ENCODE measurements around the gene LLGL2. TPM values are rescaled to one million over a fixed set of nuclear protein-coding genes. Genes with fewer than 3 reads are reported as not detected.
A peak's percentile ranks its signal among the peaks of the same experiment; 100 is the strongest.

LLGL2 gene
- total RNA-seq, 1 experiment from 2014 or later, result 1.6 TPM

- no peak for DNase-seq (ENCODE audit: low spot score)
Observed at GRCh38 chr17:75549246-75550138, 24.0 kb downstream of the LLGL2 start.

- DNase-seq (ENCODE audit: low spot score), result no peak
Observed at GRCh38 chr17:75550139-75550465, 24.6 kb downstream of the LLGL2 start.

GRCh38 chr17:75551266-75551665, 25.8 kb downstream of the LLGL2 start:
- DNase-seq (ENCODE audit: low spot score), result peak; percentile 17

GRCh38 chr17:75552425-75553294, 27.2 kb downstream of the LLGL2 start:
- peak; percentile 19 for DNase-seq (ENCODE audit: low spot score)

- DNase-seq (ENCODE audit: low spot score), result no peak
Observed at GRCh38 chr17:75553295-75554110, 28.0 kb downstream of the LLGL2 start.

- DNase-seq (ENCODE audit: low spot score), result no peak
Observed at GRCh38 chr17:75555679-75556153, 30.2 kb downstream of the LLGL2 start.

GRCh38 chr17:75557075-75557851, 31.8 kb downstream of the LLGL2 start:
- peak; percentile 73 for DNase-seq (ENCODE audit: low spot score)

- DNase-seq (ENCODE audit: low spot score), result no peak
Observed at GRCh38 chr17:75557852-75558665, 32.6 kb downstream of the LLGL2 start.

- DNase-seq (ENCODE audit: low spot score), result no peak
Observed at GRCh38 chr17:75558666-75559530, 33.4 kb downstream of the LLGL2 start.

GRCh38 chr17:75559958-75560533, 34.5 kb downstream of the LLGL2 start:
- DNase-seq (ENCODE audit: low spot score), result no peak

- DNase-seq (ENCODE audit: low spot score), result peak; percentile 64
Observed at GRCh38 chr17:75561927-75562603, 36.6 kb downstream of the LLGL2 start.

GRCh38 chr17:75563063-75563758, 37.7 kb downstream of the LLGL2 start:
- DNase-seq (ENCODE audit: low spot score), result no peak

GRCh38 chr17:75564195-75564594, 38.7 kb downstream of the LLGL2 start:
- DNase-seq (ENCODE audit: low spot score), result no peak

- DNase-seq (ENCODE audit: low spot score), result peak; percentile 79
Observed at GRCh38 chr17:75565066-75565465, 39.6 kb downstream of the LLGL2 start.

- DNase-seq (ENCODE audit: low spot score), result no peak
Observed at GRCh38 chr17:75565618-75566017, 40.1 kb downstream of the LLGL2 start.

GRCh38 chr17:75566416-75566815, 40.9 kb downstream of the LLGL2 start:
- no peak for DNase-seq (ENCODE audit: low spot score)

GRCh38 chr17:75566834-75567233, 41.3 kb downstream of the LLGL2 start:
- DNase-seq (ENCODE audit: low spot score), result no peak

Data from A172 (cell line).